H9 (cell line): ENCODE results near the gene GPR135. TPM values are rescaled to one million over a fixed set of nuclear protein-coding genes. Genes with fewer than 3 reads are reported as not detected.

ENCODE experiments used
- DNase-seq: peaks from one replicate; pipeline ENCODE4 v3.0.0-alpha.2; 2017
- H2AFZ ChIP-seq: one replicate; pipeline ENCODE4 v1.6.1; 2013; ENCODE audit warnings: mild to moderate bottlenecking, low read length, control low read depth, moderate library complexity
- H2AK5ac ChIP-seq: 2 replicates; pipeline ENCODE4 v1.6.1; 2013; ENCODE audit warnings: low read length, control low read depth, mixed read lengths; ENCODE audit not compliant: insufficient read length
- H2BK120ac ChIP-seq: one replicate; pipeline ENCODE4 v1.6.1; 2013; ENCODE audit warnings: low read depth, mild to moderate bottlenecking, low read length, control low read depth, inconsistent platforms; ENCODE audit not compliant: poor library complexity, severe bottlenecking
- H2BK12ac ChIP-seq: 2 replicates; pipeline ENCODE4 v1.6.1; 2013; ENCODE audit warnings: low read length, control low read depth, mixed read lengths, low read depth; ENCODE audit not compliant: insufficient read length
- H2BK15ac ChIP-seq: 2 replicates; pipeline ENCODE4 v1.6.1; 2013; ENCODE audit warnings: low read depth, low read length, control low read depth
- H2BK20ac ChIP-seq: one replicate; pipeline ENCODE4 v1.6.1; 2013; ENCODE audit warnings: low read depth, mild to moderate bottlenecking, low read length, control low read depth, inconsistent platforms; ENCODE audit not compliant: poor library complexity, severe bottlenecking
- H2BK5ac ChIP-seq: 2 replicates; pipeline ENCODE4 v1.6.1; 2013; ENCODE audit warnings: low read length, control low read depth, mixed read lengths; ENCODE audit not compliant: insufficient read length
- H3K14ac ChIP-seq: 2 replicates; pipeline ENCODE4 v1.6.1; 2013; ENCODE audit warnings: low read length, control low read depth; ENCODE audit not compliant: insufficient read depth
- H3K18ac ChIP-seq: 2 replicates; pipeline ENCODE4 v1.6.1; 2013; ENCODE audit warnings: low read depth, mild to moderate bottlenecking, mixed read lengths, low read length, control low read depth; ENCODE audit not compliant: insufficient read length
- H3K23ac ChIP-seq: 2 replicates; pipeline ENCODE4 v1.6.1; 2013; ENCODE audit warnings: low read length, control low read depth, mixed read lengths, low read depth; ENCODE audit not compliant: insufficient read length
- H3K23me2 ChIP-seq: 2 replicates; pipeline ENCODE4 v1.6.1; 2013; ENCODE audit warnings: low read depth, mild to moderate bottlenecking, mixed read lengths, low read length, control low read depth; ENCODE audit not compliant: insufficient read length, poor library complexity, severe bottlenecking
- H3K27ac ChIP-seq: 2 replicates; pipeline ENCODE4 v1.5.1; 2013; ENCODE audit warnings: low read length, control low read depth, mixed read lengths, low read depth; ENCODE audit not compliant: insufficient read length
- H3K27me3 ChIP-seq: 2 replicates; pipeline ENCODE4 v1.6.1; 2013; ENCODE audit warnings: low read length, control low read depth, inconsistent platforms; ENCODE audit not compliant: insufficient read depth
- H3K4ac ChIP-seq: 2 replicates; pipeline ENCODE4 v1.6.1; 2013; ENCODE audit warnings: low read depth, mild to moderate bottlenecking, control low read depth, inconsistent platforms, low read length, moderate library complexity
- H3K4me1 ChIP-seq: 2 replicates; pipeline ENCODE4 v1.6.1; 2013; ENCODE audit warnings: low read length, control low read depth, inconsistent platforms; ENCODE audit not compliant: insufficient read depth
- H3K4me2 ChIP-seq: 2 replicates; pipeline ENCODE4 v1.6.1; 2013; ENCODE audit warnings: low read length, control low read depth, mixed read lengths; ENCODE audit not compliant: insufficient read length, insufficient read depth
- H3K56ac ChIP-seq: 2 replicates; pipeline ENCODE4 v1.6.1; 2013; ENCODE audit warnings: low read depth, mild to moderate bottlenecking, mixed read lengths, low read length, control low read depth; ENCODE audit not compliant: insufficient read length
- H3K79me1 ChIP-seq: 2 replicates; pipeline ENCODE4 v1.6.1; 2013; ENCODE audit warnings: low read depth, mild to moderate bottlenecking, moderate library complexity, low read length, control low read depth, inconsistent platforms; ENCODE audit not compliant: insufficient read depth, poor library complexity, severe bottlenecking
- H3K79me2 ChIP-seq: 2 replicates; pipeline ENCODE4 v1.6.1; 2013; ENCODE audit warnings: low read length, control low read depth, inconsistent platforms; ENCODE audit not compliant: insufficient read depth
- H3K9ac ChIP-seq: 2 replicates; pipeline ENCODE4 v1.6.1; 2013; ENCODE audit warnings: low read length, control low read depth, mixed read lengths; ENCODE audit not compliant: insufficient read length; ENCODE audit errors: extremely low read depth
- H3K9me3 ChIP-seq: one replicate; pipeline ENCODE4 v1.6.1; 2013; ENCODE audit warnings: low read depth, low read length, inconsistent platforms; ENCODE audit not compliant: control insufficient read depth
- H3T11ph ChIP-seq: one replicate; pipeline ENCODE4 v1.6.1; 2013; ENCODE audit warnings: mild to moderate bottlenecking, low read length, control low read depth, inconsistent platforms
- H4K20me1 ChIP-seq: one replicate; pipeline ENCODE4 v1.6.1; 2013; ENCODE audit not compliant: control insufficient read depth, insufficient read length, insufficient read depth
- H4K5ac ChIP-seq: 2 replicates; pipeline ENCODE4 v1.6.1; 2013; ENCODE audit warnings: low read depth, mild to moderate bottlenecking, mixed read lengths, low read length, control low read depth; ENCODE audit not compliant: insufficient read length
- H4K8ac ChIP-seq: replicated peaks from 2 replicates; pipeline ENCODE4 v1.6.1; 2013; ENCODE audit warnings: low read length, control low read depth, mixed read lengths, low read depth; ENCODE audit not compliant: insufficient read length
- H4K91ac ChIP-seq: 2 replicates; pipeline ENCODE4 v1.6.1; 2013; ENCODE audit warnings: low read depth, mild to moderate bottlenecking, moderate library complexity, mixed read lengths, low read length, control low read depth; ENCODE audit not compliant: insufficient read length
- H3K27ac Mint-ChIP-seq, 3 experiments: 2 replicates in 2 of 3; 3 replicates in 1 of 3; pipeline ENCODE4 v1.8.0; 2020 to 2021; ENCODE audit warnings: mixed read lengths in 3 of 3, mild to moderate bottlenecking in 1 of 3, moderate library complexity in 1 of 3
- H3K27me3 Mint-ChIP-seq: 2 replicates; pipeline ENCODE4 v1.8.0; 2021; ENCODE audit warnings: low read depth, mild to moderate bottlenecking, moderate library complexity, mixed read lengths
- H3K36me3 Mint-ChIP-seq, 3 experiments: 2 replicates in 2 of 3; 3 replicates in 1 of 3; pipeline ENCODE4 v1.8.0; 2020 to 2021; ENCODE audit warnings: low read depth in 3 of 3, mixed read lengths in 3 of 3; ENCODE audit not compliant: insufficient read depth in 1 of 3
- H3K4me1 Mint-ChIP-seq, 2 experiments: 2 replicates each; pipeline ENCODE4 v1.8.0; 2020; ENCODE audit warnings: mixed read lengths in 2 of 2
- H3K4me3 Mint-ChIP-seq, 2 experiments: 2 replicates in 1 of 2; 3 replicates in 1 of 2; pipeline ENCODE4 v1.8.0; 2020 to 2021; ENCODE audit warnings: mild to moderate bottlenecking in 2 of 2, mixed read lengths in 2 of 2, moderate library complexity in 1 of 2
- H3K9me3 Mint-ChIP-seq, 2 experiments: 2 replicates in 1 of 2; 3 replicates in 1 of 2; pipeline ENCODE4 v1.8.0; 2020; ENCODE audit warnings: mild to moderate bottlenecking in 2 of 2, mixed read lengths in 2 of 2, moderate library complexity in 1 of 2
- CTCF ChIP-seq: fragments of 200-600 bp; sonication (generic); conservative IDR thresholded peaks from 3 replicates; pipeline ENCODE4 v1.8.0; 2021; ENCODE audit warnings: antibody characterized with exemption, mild to moderate bottlenecking
- WGBS: extraction: QIAGEN DNeasy Blood & Tissue Kit; methylation state at CpG from one replicate; pipeline ENCODE4 v1.1.7; 2013; ENCODE audit warnings: missing lambda C conversion rate, low lambda C conversion rate, mixed read lengths; ENCODE audit not compliant: insufficient read length; ENCODE audit errors: extremely low coverage; 5-methylcytosine and 5-hydroxymethylcytosine counted together
- total RNA-seq: library from RNA; stranded (reverse); gene quantifications from 2 replicates; pipeline ENCODE4 v1.2.1, GENCODE V29; 2021

GPR135 gene
- total RNA-seq, 1 experiment from 2014 or later: 1.9 TPM

GRCh38 chr14:59482541-59483331 lies 17.6 kb upstream of the GPR135 start:
- H4K5ac ChIP-seq: no peak overlapping the region
- H3K27me3 ChIP-seq: no peaks in the 10 kb centered on the region; the same call in 1 of the 2 replicates
- H3K9me3 ChIP-seq: no peaks in the 10 kb centered on the region
- H3K27ac ChIP-seq: no peak overlapping the region
- H3K14ac ChIP-seq: no peak overlapping the region
- peak overlapping the region; percentile 63 for H3K9ac ChIP-seq
- no peak overlapping the region for H4K91ac ChIP-seq
- Mint-ChIP-seq H3K9me3 (no peaks in the 10 kb centered on the region), H3K4me1 (peaks cover 18 to 20% of the 10 kb centered on the region in 2 experiments), H3K36me3 (peaks cover 8 to 14% (median 10%) of the 10 kb centered on the region in 3 experiments; a peak in 6 of 7 replicates), H3K27ac (no peak overlapping the region; a peak in 1 of 7 replicates), H3K27me3 (no peaks in the 10 kb centered on the region), H3K4me3 (peak overlapping the region; percentile 83 to 97)
- no peak overlapping the region for H3K56ac ChIP-seq
- H2AFZ ChIP-seq: no peak overlapping the region
- no peak overlapping the region for H3K23ac ChIP-seq
- DNase-seq: no peak
- no peak overlapping the region for H4K8ac ChIP-seq
- TF ChIP-seq CTCF: no peak
- no peaks in the 10 kb centered on the region for H3K79me1 ChIP-seq
- peaks cover 2% of the 10 kb centered on the region; the same call in 1 of the 2 replicates for H3K79me2 ChIP-seq
- H4K20me1 ChIP-seq: no peaks in the 10 kb centered on the region
- H3K23me2 ChIP-seq: peaks cover 4% of the 10 kb centered on the region
- no CpG with 5 or more reads among the region's 6 CpGs for WGBS
- no peak overlapping the region for H2AK5ac ChIP-seq
- no peak overlapping the region for H3K4ac ChIP-seq
- no peak overlapping the region for H2BK120ac ChIP-seq
- no peaks in the 10 kb centered on the region for H3K4me1 ChIP-seq
- no peak overlapping the region for H3K18ac ChIP-seq
- H2BK20ac ChIP-seq: no peak overlapping the region
- peak overlapping the region; percentile 88 for H3K4me2 ChIP-seq
- no peak overlapping the region for H3T11ph ChIP-seq
- H2BK12ac ChIP-seq: no peak overlapping the region
- no peak overlapping the region for H2BK5ac ChIP-seq
- H2BK15ac ChIP-seq: no peak overlapping the region
